Small intestine (tissue), 7 donors: ENCODE measurements around the gene F2RL1. TPM values are rescaled to one million over a fixed set of nuclear protein-coding genes. Genes with fewer than 3 reads are reported as not detected.

Experiments
- DNase-seq, 2 donors: peaks; one replicate each; pipeline versions ENCODE4 v3.0.0 to v3.0.0-alpha.2; 2013
- FAIRE-seq: peaks from 2 replicates; lab custom pipeline; 2012; peaks lifted over from hg19 to GRCh38; lab: Jason Lieb, UNC
- H3K27ac ChIP-seq, 3 donors: one replicate each; pipeline ENCODE4 v1.5.1; 2013; ENCODE audit warnings: low read length in 2 of 3, mild to moderate bottlenecking in 2 of 3, control low read depth in 1 of 3, inconsistent platforms in 1 of 3, low read depth in 1 of 3, moderate library complexity in 1 of 3
- H3K27me3 ChIP-seq, 3 donors: one replicate each; pipeline ENCODE4 v1.6.1; 2013; ENCODE audit warnings: low read length in 3 of 3, inconsistent platforms in 1 of 3; ENCODE audit not compliant: control insufficient read depth in 3 of 3, insufficient read depth in 3 of 3
- H3K36me3 ChIP-seq, 3 donors: one replicate each; pipeline ENCODE4 v1.6.1; 2013; ENCODE audit warnings: low read length in 3 of 3, inconsistent platforms in 1 of 3, low read depth in 1 of 3, mild to moderate bottlenecking in 1 of 3, moderate library complexity in 1 of 3; ENCODE audit not compliant: control insufficient read depth in 3 of 3, insufficient read depth in 2 of 3
- H3K4me1 ChIP-seq, 3 donors: one replicate each; pipeline ENCODE4 v1.6.1; 2013; ENCODE audit warnings: low read length in 2 of 3, inconsistent platforms in 1 of 3, low read depth in 1 of 3, mild to moderate bottlenecking in 1 of 3, moderate library complexity in 1 of 3; ENCODE audit not compliant: control insufficient read depth in 3 of 3, insufficient read depth in 2 of 3
- H3K4me3 ChIP-seq, 3 donors: one replicate each; pipeline ENCODE4 v1.5.1; 2013; ENCODE audit warnings: low read length in 3 of 3, control low read depth in 1 of 3, inconsistent platforms in 1 of 3, low read depth in 1 of 3, mild to moderate bottlenecking in 1 of 3, moderate library complexity in 1 of 3
- H3K9me3 ChIP-seq, 2 donors: one replicate each; pipeline ENCODE4 v1.6.1; 2013; ENCODE audit warnings: low read depth in 1 of 2, low read length in 1 of 2; ENCODE audit not compliant: control insufficient read depth in 2 of 2, insufficient read depth in 1 of 2
- WGBS, 3 donors: extraction: QIAGEN DNeasy Blood & Tissue Kit; methylation state at CpG; one replicate each; pipeline ENCODE4 v1.1.7; 2013; 5-methylcytosine and 5-hydroxymethylcytosine counted together
- polyA plus RNA-seq, 4 donors: library from polyadenylated mRNA; stranded (reverse) in 3 of 4; unstranded in 1 of 4; fragments of 200-250 nt in 3 of 4; fragments of 120-200 nt in 1 of 4; gene quantifications; one replicate each; pipeline versions ENCODE4 v1.2.1 to v1.2.3, GENCODE V29; 2013
- donor health status: healthy with polysubstance abuse.
- donor health status: control.
- donor health status: control.
- donor health status: Bipolar disorder and iron deficiency.
- donor health status: healthy.

The F2RL1 gene
- polyA plus RNA-seq, 4 donors, result 33.0 to 135 (median 36.8) TPM

GRCh38 chr5:76799588-76799987 lies 19.2 kb upstream of the F2RL1 start:
- Histone ChIP-seq H3K36me3 (no peaks in the 10 kb centered on the region), H3K27ac (no peak overlapping the region)
- DNase-seq, result no peak

GRCh38 chr5:76800579-76800978 lies 18.3 kb upstream of the F2RL1 start:
- H3K27me3 ChIP-seq, result no peaks in the 10 kb centered on the region
- no peak overlapping the region for H3K4me3 ChIP-seq
- no peak overlapping the region for H3K27ac ChIP-seq
- H3K36me3 ChIP-seq, result no peaks in the 10 kb centered on the region
- DNase-seq (no peak), FAIRE-seq (no peak)
- H3K4me1 ChIP-seq, result peaks cover 6 to 12% (median 8%) of the 10 kb centered on the region in 3 donors
- WGBS, 3 donors, result 50 to 76% (median 71%) methylated on average over 3 of the region's 3 CpGs
- peaks cover 0 to 6% of the 10 kb centered on the region in 2 donors for H3K9me3 ChIP-seq

More at GRCh38 chr5:76799588-76799987, 19.2 kb upstream of the F2RL1 start:
- peaks cover 0 to 6% of the 10 kb centered on the region in 2 donors for H3K9me3 ChIP-seq
- FAIRE-seq, result no peak
- no peak overlapping the region for H3K4me3 ChIP-seq
- no peaks in the 10 kb centered on the region for H3K27me3 ChIP-seq
- 42 to 76% (median 64%) methylated on average over 1 of the region's 1 CpG for WGBS, 3 donors
- peaks cover 6 to 8% (median 7%) of the 10 kb centered on the region in 3 donors for H3K4me1 ChIP-seq

- Histone ChIP-seq H3K27ac (no peak overlapping the region), H3K9me3 (peaks cover 0 to 6% of the 10 kb centered on the region in 2 donors), H3K36me3 (no peaks in the 10 kb centered on the region), H3K4me1 (peaks cover 6 to 14% (median 8%) of the 10 kb centered on the region in 3 donors), H3K27me3 (no peaks in the 10 kb centered on the region), H3K4me3 (no peak overlapping the region)
- FAIRE-seq, result no peak
- DNase-seq, result peak in 1 of 2 donors; percentile 66
- 44 to 51% (median 50%) methylated on average over 4 of the region's 4 CpGs for WGBS, 3 donors
These were observed 17.5 kb upstream of the F2RL1 start for GRCh38 chr5:76801159-76801802.

GRCh38 chr5:76801803-76802195 lies 17.0 kb upstream of the F2RL1 start:
- Histone ChIP-seq H3K27ac (no peak overlapping the region), H3K9me3 (peaks cover 0 to 6% of the 10 kb centered on the region in 2 donors), H3K4me3 (no peak overlapping the region), H3K36me3 (no peaks in the 10 kb centered on the region), H3K4me1 (peaks cover 6 to 16% (median 8%) of the 10 kb centered on the region in 3 donors), H3K27me3 (no peaks in the 10 kb centered on the region)
- FAIRE-seq (no peak), DNase-seq (no peak)
- WGBS, 3 donors, result 86 to 88% (median 87%) methylated on average over 3 of the region's 3 CpGs

- FAIRE-seq (no peak), DNase-seq (peak in 1 of 2 donors; percentile 65)
- H3K27me3 ChIP-seq, result no peaks in the 10 kb centered on the region
These were observed 14.6 kb upstream of the F2RL1 start for GRCh38 chr5:76804266-76804665.

GRCh38 chr5:76805821-76806505 lies 12.9 kb upstream of the F2RL1 start:
- no peak for FAIRE-seq
- no peaks in the 10 kb centered on the region for H3K27me3 ChIP-seq
- no peaks in the 10 kb centered on the region for H3K36me3 ChIP-seq
- H3K27ac ChIP-seq, result peak overlapping the region in 1 of 3 donors; percentile 71
- DNase-seq, result peak in 1 of 2 donors; percentile 73
- no peaks in the 10 kb centered on the region for H3K9me3 ChIP-seq
- peaks cover 2 to 16% (median 6%) of the 10 kb centered on the region in 3 donors for H3K4me1 ChIP-seq
- WGBS, 3 donors, result 67 to 73% (median 71%) methylated on average over 7 of the region's 7 CpGs
- H3K4me3 ChIP-seq, result no peak overlapping the region

More at GRCh38 chr5:76804266-76804665, 14.6 kb upstream of the F2RL1 start:
- Histone ChIP-seq H3K4me3 (no peak overlapping the region), H3K36me3 (no peaks in the 10 kb centered on the region), H3K4me1 (peaks cover 6 to 16% (median 8%) of the 10 kb centered on the region in 3 donors), H3K27ac (peak overlapping the region in 1 of 3 donors; percentile 52), H3K9me3 (peaks cover 0 to 1% of the 10 kb centered on the region in 2 donors)
- 84 to 85% (median 84%) methylated on average over 8 of the region's 8 CpGs for WGBS, 3 donors

GRCh38 chr5:76807296-76807695 lies 11.5 kb upstream of the F2RL1 start:
- no peaks in the 10 kb centered on the region for H3K27me3 ChIP-seq
- DNase-seq, result no peak
- H3K27ac ChIP-seq, result no peak overlapping the region
- H3K4me3 ChIP-seq, result no peak overlapping the region
- FAIRE-seq, result no peak
- H3K4me1 ChIP-seq, result peaks cover 0 to 16% (median 0%) of the 10 kb centered on the region in 3 donors
- no peaks in the 10 kb centered on the region for H3K36me3 ChIP-seq
- WGBS, 3 donors, result 72 to 82% (median 75%) methylated on average over 3 of the region's 3 CpGs
- H3K9me3 ChIP-seq, result peaks cover 0 to 2% of the 10 kb centered on the region in 2 donors

GRCh38 chr5:76808141-76808691 lies 10.6 kb upstream of the F2RL1 start:
- no peak for FAIRE-seq
- H3K27ac ChIP-seq, result no peak overlapping the region
- no peaks in the 10 kb centered on the region for H3K36me3 ChIP-seq
- no peaks in the 10 kb centered on the region for H3K27me3 ChIP-seq
- WGBS, 3 donors, result 80 to 90% (median 81%) methylated on average over 5 of the region's 5 CpGs
- H3K4me3 ChIP-seq, result no peak overlapping the region
- H3K9me3 ChIP-seq, result peaks cover 0 to 2% of the 10 kb centered on the region in 2 donors
- no peak for DNase-seq
- H3K4me1 ChIP-seq, result peaks cover 0 to 16% (median 0%) of the 10 kb centered on the region in 3 donors
